Natural killer cell treated with Interleukin-12 subunit alpha and Interleukin-12 subunit beta and Interleukin-15 and Interleukin-18, amount 100 ng/mL, for 72 hours (primary cell): ENCODE data around the gene PFAS. TPM values are rescaled to one million over a fixed set of nuclear protein-coding genes. Genes with fewer than 3 reads are reported as not detected.
"Not testable (repeated sequence)": the region's sequence is repeated elsewhere in the genome, so short reads cannot be mapped to it uniquely, and the experiment has no call there.

Source experiments
- ATAC-seq, 2 donors: fragments of 150-1000 bp; cut with Tn5 transposase in 1 of 2; sonication (Bioruptor Pico), chemical (Tn5 transposase) in 1 of 2; 2 replicates each; pipeline ENCODE4 v1.10.0; 2021
- DNase-seq: peaks from one replicate; pipeline ENCODE4 v3.0.0; 2022; ENCODE audit warnings: low spot score
- H3K27ac Mint-ChIP-seq, 2 donors: 1 replicate in 1 of 2; 2 replicates in 1 of 2; pipeline ENCODE4 v1.8.0; 2022; ENCODE audit warnings: mixed read lengths in 2 of 2, mild to moderate bottlenecking in 1 of 2, moderate library complexity in 1 of 2
- H3K27me3 Mint-ChIP-seq, 2 donors: 1 replicate in 1 of 2; 2 replicates in 1 of 2; pipeline ENCODE4 v1.8.0; 2022; ENCODE audit warnings: mixed read lengths in 2 of 2
- H3K36me3 Mint-ChIP-seq: one replicate; pipeline ENCODE4 v1.8.0; 2022; ENCODE audit warnings: mixed read lengths
- H3K4me1 Mint-ChIP-seq, 2 donors: 1 replicate in 1 of 2; 2 replicates in 1 of 2; pipeline ENCODE4 v1.8.0; 2022; ENCODE audit warnings: low read depth in 2 of 2, mixed read lengths in 2 of 2, mild to moderate bottlenecking in 1 of 2
- H3K4me3 Mint-ChIP-seq: one replicate; pipeline ENCODE4 v1.8.0; 2022; ENCODE audit warnings: mixed read lengths
- H3K9me3 Mint-ChIP-seq: 2 replicates; pipeline ENCODE4 v1.8.0; 2022; ENCODE audit warnings: mixed read lengths
- total RNA-seq, 2 donors: library from RNA; stranded (reverse); gene quantifications; one replicate each; pipeline ENCODE4 v1.2.3, GENCODE V29; 2022

Gene PFAS
- total RNA-seq, 2 donors from 2014 or later, result 77.1 to 257 TPM

DNA sequence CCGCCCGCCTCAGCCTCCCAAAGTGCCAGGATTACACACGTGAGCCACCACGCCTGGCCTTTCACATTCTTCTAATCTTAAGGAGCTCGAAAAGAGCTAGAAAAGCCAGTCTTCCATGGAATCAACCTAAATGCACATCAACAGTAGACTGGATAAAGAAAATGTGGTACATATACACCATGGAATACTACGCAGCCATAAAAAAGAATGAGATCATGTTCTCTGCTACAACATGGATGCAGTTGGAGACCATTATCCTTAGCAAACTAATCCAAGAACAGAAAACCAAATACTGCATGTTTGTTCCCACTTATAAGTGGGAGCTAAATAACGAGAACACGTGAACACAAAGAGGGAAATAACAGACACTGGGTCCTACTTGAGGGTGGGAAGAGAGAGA lies 4.3 kb upstream of the PFAS start:
- ATAC-seq (no peak), DNase-seq (no peak)
- Mint-ChIP-seq H3K27ac (peak overlapping the region in 1 of 2 donors; percentile 17), H3K36me3 (peaks cover 12% of the 10 kb centered on the region), H3K9me3 (no peaks in the 10 kb centered on the region), H3K4me1 (peaks cover 32 to 37% of the 10 kb centered on the region in 2 donors), H3K27me3 (no peaks in the 10 kb centered on the region), H3K4me3 (peak overlapping the region; percentile 98)

DNA sequence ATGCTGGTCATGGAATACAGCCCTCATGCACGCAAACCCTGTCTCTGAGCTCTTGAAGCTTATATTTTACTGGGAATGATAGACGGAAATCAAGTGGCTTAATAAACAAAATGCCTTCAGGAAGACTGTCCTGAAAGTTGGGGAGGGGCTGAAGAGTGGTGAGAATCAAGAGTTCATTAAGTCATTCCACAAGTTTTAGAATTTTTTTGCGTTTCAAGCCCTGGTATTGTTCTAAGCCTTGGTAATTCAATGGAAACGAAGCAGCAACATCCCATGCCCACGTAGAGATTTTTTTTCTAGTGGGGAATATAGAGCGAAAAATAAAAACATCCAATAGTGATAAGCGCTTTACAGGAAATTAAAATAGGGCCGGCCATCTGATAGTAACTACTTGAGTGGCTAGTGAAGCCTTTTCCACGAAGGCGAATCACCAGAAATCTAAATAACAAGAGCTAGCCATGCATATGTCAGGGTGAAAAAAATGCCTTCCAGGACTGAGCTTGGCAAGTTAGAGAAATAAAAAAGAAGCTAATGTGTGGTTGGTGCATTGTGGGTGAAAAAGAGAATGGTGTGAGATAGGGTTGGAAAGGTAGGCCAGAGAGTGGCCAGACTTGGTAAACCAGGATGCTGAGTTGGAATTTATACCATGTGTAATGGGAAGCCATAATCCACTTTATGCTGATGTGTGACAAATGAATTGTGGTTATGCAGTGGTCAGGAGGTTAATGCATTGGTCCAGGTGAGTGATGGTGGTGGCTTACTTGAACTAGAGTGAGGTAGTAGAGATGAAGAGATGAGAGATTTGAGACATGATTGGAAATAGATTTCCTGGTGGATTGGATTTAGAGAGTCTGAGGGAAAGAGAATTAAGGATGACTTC lies 772 bp downstream of the PFAS start:
- no peak for DNase-seq
- Mint-ChIP-seq H3K4me1 (peaks cover 29 to 42% of the 10 kb centered on the region in 2 donors), H3K36me3 (peaks cover 13% of the 10 kb centered on the region), H3K4me3 (peak overlapping the region; percentile 98), H3K27me3 (no peaks in the 10 kb centered on the region), H3K27ac (peak overlapping the region; percentile 92 to 97), H3K9me3 (no peaks in the 10 kb centered on the region)
- ATAC-seq, result no peak

DNA sequence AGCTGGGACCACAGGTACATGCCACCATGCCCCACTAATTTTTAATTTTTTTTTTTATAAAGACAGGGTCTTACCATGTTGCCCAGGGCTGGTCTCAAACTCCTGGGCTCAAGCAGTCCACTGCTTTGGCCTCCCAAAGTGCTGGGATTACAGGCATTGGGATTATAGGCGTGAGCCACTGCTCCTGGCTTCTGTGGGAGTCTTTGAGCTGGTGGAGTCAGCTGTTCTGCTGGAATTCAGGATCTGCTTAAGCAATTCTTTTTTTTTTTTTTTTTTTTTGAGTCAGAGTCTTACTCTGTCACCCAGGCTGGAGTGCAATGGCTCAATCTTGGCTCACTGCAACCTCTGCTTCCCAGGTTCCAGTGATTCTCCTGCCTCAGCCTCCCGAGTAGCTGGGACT lies 2.3 kb downstream of the PFAS start:
- H3K4me3 Mint-ChIP-seq, H3K27me3 Mint-ChIP-seq, ATAC-seq, H3K27ac Mint-ChIP-seq, DNase-seq, H3K9me3 Mint-ChIP-seq, H3K36me3 Mint-ChIP-seq: not testable (repeated sequence)
- peaks cover 23 to 30% of the 10 kb centered on the region in 2 donors for H3K4me1 Mint-ChIP-seq

DNA sequence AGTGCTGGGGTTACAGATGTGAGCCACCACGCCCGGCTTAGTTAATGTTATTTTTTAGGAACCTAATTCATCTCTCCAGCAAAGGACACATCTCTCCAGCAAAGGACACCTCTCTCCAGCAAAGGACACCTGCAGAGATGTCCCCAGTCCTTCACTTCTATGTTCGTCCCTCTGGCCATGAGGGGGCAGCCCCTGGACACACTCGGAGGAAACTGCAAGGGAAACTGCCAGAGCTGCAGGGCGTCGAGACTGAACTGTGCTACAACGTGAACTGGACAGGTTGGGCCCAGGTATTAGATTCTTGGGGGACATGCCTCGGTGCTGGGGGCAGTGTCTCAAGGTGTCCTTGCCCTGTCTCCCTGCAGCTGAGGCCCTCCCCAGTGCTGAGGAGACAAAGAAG lies 4.7 kb downstream of the PFAS start:
- no peak overlapping the region for H3K27ac Mint-ChIP-seq

DNA sequence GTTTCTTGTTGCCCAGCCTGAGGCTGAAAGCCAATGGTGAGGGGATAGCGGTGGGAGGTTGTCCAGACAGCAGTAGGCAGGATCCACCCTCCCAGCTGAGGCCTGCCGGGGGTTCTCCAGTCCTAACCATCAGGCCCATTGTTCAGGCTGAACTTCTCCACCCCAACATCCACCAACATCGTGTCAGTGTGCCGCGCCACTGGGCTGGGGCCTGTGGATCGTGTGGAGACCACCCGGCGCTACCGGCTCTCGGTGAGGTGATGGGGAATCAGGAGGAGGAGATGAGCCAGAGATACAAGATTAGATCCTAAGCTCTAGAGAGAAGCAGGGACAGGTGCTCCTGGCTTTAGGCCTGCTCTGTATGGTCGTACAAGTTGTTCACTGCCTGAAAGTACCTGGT lies 5.8 kb downstream of the PFAS start:
- peaks cover 7% of the 10 kb centered on the region for H3K36me3 Mint-ChIP-seq
- no peaks in the 10 kb centered on the region for H3K9me3 Mint-ChIP-seq
- ATAC-seq, result no peak
- no peak overlapping the region for H3K27ac Mint-ChIP-seq
- DNase-seq, result no peak
- H3K27me3 Mint-ChIP-seq, result no peaks in the 10 kb centered on the region
- H3K4me1 Mint-ChIP-seq, result peaks cover 9% of the 10 kb centered on the region in 2 donors
- H3K4me3 Mint-ChIP-seq, result no peak overlapping the region

More for the DNA sequence above, 4.7 kb downstream of the PFAS start:
- ATAC-seq (no peak), DNase-seq (no peak)
- no peak overlapping the region for H3K4me3 Mint-ChIP-seq
- no peaks in the 10 kb centered on the region for H3K27me3 Mint-ChIP-seq
- H3K36me3 Mint-ChIP-seq, result peaks cover 7% of the 10 kb centered on the region
- peaks cover 17 to 20% of the 10 kb centered on the region in 2 donors for H3K4me1 Mint-ChIP-seq
- no peaks in the 10 kb centered on the region for H3K9me3 Mint-ChIP-seq

DNA sequence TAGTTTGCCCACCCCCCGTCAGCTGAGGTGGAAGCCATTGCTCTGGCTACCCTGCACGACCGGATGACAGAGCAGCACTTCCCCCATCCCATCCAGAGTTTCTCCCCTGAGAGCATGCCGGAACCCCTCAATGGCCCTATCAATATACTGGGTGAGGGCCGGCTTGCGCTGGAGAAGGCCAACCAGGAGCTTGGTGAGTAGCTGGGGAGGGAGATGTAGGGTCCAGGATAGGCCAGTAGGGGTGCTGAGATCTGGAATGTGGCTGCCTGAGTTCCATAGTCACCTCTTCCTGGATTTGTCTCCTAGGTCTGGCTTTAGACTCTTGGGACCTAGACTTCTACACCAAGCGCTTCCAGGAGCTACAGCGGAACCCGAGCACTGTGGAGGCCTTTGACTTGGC lies 6.4 kb downstream of the PFAS start:
- no peak for ATAC-seq
- Mint-ChIP-seq H3K27ac (no peak overlapping the region), H3K4me3 (no peak overlapping the region), H3K36me3 (peaks cover under 1% of the 10 kb centered on the region), H3K4me1 (peaks cover 3% of the 10 kb centered on the region in 2 donors), H3K9me3 (no peaks in the 10 kb centered on the region), H3K27me3 (no peaks in the 10 kb centered on the region)
- no peak for DNase-seq

DNA sequence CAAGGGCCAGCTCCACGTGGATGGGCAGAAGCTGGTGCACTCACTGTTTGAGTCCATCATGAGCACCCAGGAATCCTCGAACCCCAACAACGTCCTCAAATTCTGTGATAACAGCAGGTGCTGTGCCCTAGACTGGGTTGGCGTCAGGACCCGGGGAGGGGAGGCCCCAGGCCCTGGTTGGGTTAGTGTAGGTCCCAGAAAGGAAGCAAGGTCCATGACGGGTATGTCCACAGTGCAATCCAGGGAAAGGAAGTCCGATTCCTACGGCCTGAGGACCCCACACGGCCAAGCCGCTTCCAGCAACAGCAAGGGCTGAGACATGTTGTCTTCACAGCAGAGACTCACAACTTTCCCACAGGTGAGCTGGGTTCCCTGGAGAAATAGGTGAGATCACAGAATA lies 7.2 kb downstream of the PFAS start:
- no peak overlapping the region for H3K27ac Mint-ChIP-seq
- DNase-seq (no peak), ATAC-seq (no peak)
- no peaks in the 10 kb centered on the region for H3K9me3 Mint-ChIP-seq
- no peaks in the 10 kb centered on the region for H3K27me3 Mint-ChIP-seq
- H3K4me3 Mint-ChIP-seq, result no peak overlapping the region
- no peaks in the 10 kb centered on the region for H3K36me3 Mint-ChIP-seq
- no peaks in the 10 kb centered on the region for H3K4me1 Mint-ChIP-seq

DNA sequence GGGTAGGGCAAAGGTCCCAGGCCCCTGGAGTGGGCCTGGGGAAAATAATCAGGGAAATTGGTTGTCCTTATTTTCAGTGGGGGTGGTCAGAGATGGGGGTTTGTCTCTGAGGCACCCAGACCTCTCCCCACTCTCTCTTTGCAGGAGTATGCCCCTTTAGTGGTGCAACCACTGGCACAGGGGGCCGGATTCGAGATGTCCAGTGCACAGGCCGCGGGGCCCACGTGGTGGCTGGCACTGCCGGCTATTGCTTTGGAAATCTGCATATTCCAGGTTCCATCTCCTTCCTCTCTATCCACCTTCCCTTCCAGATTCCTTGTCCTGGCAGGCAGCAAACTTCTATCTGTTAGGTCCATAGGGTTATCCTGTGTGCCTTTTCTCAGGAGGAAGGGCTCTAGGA lies 7.6 kb downstream of the PFAS start:
- no peak overlapping the region for H3K4me3 Mint-ChIP-seq
- ATAC-seq (no peak), DNase-seq (no peak)
- H3K27ac Mint-ChIP-seq, result no peak overlapping the region
- H3K27me3 Mint-ChIP-seq, result no peaks in the 10 kb centered on the region
- H3K9me3 Mint-ChIP-seq, result no peaks in the 10 kb centered on the region
- no peaks in the 10 kb centered on the region for H3K4me1 Mint-ChIP-seq
- no peaks in the 10 kb centered on the region for H3K36me3 Mint-ChIP-seq

DNA sequence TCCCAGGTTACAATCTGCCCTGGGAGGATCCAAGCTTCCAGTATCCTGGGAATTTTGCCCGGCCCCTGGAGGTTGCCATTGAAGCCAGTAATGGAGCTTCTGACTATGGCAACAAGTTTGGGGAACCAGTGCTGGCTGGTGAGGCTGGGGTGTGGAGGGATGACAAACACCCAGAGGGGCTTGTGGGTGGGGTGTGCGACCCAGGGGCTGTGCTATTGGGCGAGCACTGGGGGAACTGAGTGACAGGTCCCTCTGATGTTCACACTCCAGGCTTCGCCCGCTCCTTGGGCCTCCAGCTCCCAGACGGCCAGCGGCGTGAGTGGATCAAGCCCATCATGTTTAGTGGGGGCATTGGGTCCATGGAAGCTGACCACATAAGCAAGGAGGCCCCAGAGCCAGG lies 8.7 kb downstream of the PFAS start:
- Mint-ChIP-seq H3K27me3 (no peaks in the 10 kb centered on the region), H3K27ac (no peak overlapping the region), H3K36me3 (no peaks in the 10 kb centered on the region), H3K4me1 (no peaks in the 10 kb centered on the region), H3K9me3 (no peaks in the 10 kb centered on the region), H3K4me3 (no peak overlapping the region)
- DNase-seq (no peak), ATAC-seq (no peak)

DNA sequence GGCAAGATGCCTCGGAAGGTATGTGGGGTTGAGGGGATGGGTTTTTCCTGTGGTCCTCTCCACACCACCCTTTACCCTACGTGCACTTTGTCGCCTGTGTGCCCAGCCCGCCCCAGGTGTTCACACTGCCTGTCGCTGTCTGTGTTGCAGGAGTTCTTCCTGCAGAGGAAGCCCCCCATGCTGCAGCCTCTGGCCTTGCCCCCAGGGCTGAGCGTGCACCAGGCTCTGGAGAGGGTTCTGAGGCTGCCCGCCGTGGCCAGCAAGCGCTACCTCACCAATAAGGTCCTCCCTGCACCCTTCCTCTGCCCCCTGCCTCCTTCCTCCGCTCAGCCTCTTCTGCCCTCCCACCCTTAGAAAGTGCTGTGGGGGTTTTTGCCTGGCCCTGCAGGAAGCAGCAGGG lies 15.2 kb downstream of the PFAS start:
- Mint-ChIP-seq H3K27me3 (no peaks in the 10 kb centered on the region), H3K4me1 (no peaks in the 10 kb centered on the region), H3K27ac (no peak overlapping the region), H3K9me3 (no peaks in the 10 kb centered on the region), H3K36me3 (no peaks in the 10 kb centered on the region), H3K4me3 (no peak overlapping the region)
- ATAC-seq (peak in 1 of 2 donors; percentile 11), DNase-seq (no peak)

DNA sequence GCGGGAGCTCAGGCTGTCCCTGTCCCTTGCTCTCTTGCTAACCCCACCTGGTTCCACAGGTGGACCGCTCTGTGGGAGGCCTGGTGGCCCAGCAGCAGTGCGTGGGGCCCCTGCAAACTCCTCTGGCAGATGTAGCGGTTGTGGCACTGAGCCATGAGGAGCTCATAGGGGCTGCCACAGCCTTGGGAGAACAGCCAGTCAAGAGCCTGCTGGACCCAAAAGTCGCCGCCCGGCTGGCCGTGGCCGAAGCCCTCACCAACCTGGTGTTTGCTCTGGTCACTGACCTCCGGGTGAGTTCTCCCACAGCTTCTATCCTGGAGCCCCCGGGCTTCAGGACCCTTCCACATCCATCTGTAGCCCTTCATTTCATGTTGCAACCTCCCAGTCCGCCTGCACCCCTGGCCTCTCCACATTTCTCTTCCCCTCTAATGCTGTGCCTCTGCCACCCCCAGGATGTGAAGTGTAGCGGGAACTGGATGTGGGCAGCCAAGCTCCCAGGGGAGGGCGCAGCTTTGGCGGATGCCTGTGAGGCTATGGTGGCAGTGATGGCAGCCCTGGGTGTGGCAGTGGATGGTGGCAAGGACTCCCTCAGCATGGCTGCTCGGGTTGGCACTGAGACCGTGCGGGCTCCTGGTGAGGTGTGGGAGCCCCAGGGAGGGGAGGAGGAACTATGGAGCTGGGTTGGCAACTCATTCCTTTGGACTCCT lies 15.9 kb downstream of the PFAS start:
- ATAC-seq, result no peak
- DNase-seq, result no peak
- no peaks in the 10 kb centered on the region for H3K27me3 Mint-ChIP-seq
- no peak overlapping the region for H3K27ac Mint-ChIP-seq
- no peaks in the 10 kb centered on the region for H3K9me3 Mint-ChIP-seq
- no peaks in the 10 kb centered on the region for H3K4me1 Mint-ChIP-seq
- no peaks in the 10 kb centered on the region for H3K36me3 Mint-ChIP-seq
- H3K4me3 Mint-ChIP-seq, result no peak overlapping the region

DNA sequence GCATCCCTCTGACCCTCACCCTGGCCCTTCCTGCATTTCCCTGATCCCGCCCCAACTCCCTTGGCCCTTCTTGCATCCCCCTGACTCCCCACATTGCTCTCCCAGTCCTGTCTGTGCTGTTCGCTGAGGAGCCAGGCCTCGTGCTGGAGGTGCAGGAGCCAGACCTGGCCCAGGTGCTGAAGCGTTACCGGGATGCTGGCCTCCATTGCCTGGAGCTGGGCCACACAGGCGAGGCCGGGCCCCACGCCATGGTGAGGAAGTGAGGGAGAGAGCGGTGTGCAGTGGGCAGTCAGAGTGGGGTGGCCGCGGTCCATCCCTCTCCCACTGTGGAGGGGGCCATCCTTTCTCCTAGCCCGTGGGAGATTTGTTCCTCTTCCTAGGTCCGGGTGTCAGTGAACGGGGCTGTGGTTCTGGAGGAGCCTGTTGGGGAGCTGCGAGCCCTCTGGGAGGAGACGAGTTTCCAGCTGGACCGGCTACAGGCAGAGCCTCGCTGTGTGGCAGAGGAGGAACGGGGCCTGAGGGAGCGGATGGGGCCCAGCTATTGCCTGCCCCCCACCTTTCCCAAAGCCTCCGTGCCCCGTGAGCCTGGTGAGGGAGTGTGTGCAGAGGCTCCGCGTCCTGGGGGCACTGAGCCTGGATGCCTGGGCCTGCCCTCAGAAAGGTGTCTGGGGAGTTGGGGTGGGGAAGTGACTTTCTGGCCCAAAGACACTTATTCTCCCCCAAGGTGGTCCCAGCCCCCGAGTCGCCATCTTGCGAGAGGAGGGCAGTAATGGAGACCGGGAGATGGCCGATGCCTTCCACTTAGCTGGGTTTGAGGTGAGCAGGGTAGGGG lies 17.8 kb downstream of the PFAS start:
- no peaks in the 10 kb centered on the region for H3K36me3 Mint-ChIP-seq

DNA sequence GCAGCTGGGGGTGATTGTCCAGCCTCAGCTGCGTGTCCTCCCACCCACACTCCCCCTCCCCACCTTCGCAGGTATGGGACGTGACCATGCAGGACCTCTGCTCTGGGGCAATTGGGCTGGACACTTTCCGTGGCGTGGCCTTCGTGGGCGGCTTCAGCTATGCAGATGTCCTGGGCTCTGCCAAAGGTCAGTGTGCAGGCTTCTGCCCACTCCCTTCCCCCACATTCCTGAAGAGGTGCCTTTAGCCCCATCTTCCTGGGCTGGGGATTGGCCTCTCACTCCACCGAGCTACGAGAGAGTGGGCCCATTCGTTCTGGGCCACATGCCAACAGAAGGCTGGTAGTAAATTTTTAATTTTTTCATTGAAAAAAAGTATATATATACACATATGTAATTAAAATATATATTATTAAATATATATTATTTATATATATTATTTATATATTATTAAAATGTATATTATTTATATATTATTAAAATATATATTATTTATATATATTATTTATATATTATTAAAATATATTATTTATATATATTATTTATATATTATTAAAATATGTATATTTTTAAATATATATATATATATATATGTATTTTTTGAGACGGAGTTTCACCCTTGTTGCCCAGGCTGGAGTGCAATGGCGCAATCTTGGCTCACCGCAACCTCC lies 18.5 kb downstream of the PFAS start:
- Mint-ChIP-seq H3K9me3 (no peaks in the 10 kb centered on the region), H3K27ac (no peak overlapping the region), H3K36me3 (no peaks in the 10 kb centered on the region), H3K4me1 (no peaks in the 10 kb centered on the region), H3K4me3 (no peak overlapping the region), H3K27me3 (no peaks in the 10 kb centered on the region)
- ATAC-seq, result no peak
- no peak for DNase-seq

More for the DNA sequence above, 17.8 kb downstream of the PFAS start:
- Mint-ChIP-seq H3K27ac (no peak overlapping the region), H3K9me3 (no peaks in the 10 kb centered on the region), H3K4me3 (no peak overlapping the region), H3K4me1 (no peaks in the 10 kb centered on the region), H3K27me3 (no peaks in the 10 kb centered on the region)
- DNase-seq (no peak), ATAC-seq (peak in 1 of 2 donors; percentile 32)
